Effector memory CD4-positive, alpha-beta T cell (primary cell): ENCODE results near the gene ATP5F1D.
"Not testable (repeated sequence)": the region's sequence is repeated elsewhere in the genome, so short reads cannot be mapped to it uniquely, and the experiment has no call there.

Experiments used
- DNase-seq, 3 donors: peaks; one replicate each; pipeline ENCODE4 v3.0.0-alpha.2; 2020
- H3K27ac ChIP-seq: 2 replicates; pipeline ENCODE4 v1.7.0; 2013; ENCODE audit warnings: mild to moderate bottlenecking, low read length, moderate library complexity; ENCODE audit not compliant: insufficient read depth, poor library complexity, severe bottlenecking
- H3K27me3 ChIP-seq: replicated peaks from 2 replicates; pipeline ENCODE4 v1.7.0; 2013; ENCODE audit warnings: mild to moderate bottlenecking, low read length; ENCODE audit not compliant: insufficient read depth, control insufficient read depth, poor library complexity, severe bottlenecking
- H3K36me3 ChIP-seq: 2 replicates; pipeline ENCODE4 v1.7.0; 2013; ENCODE audit warnings: mild to moderate bottlenecking, low read length, moderate library complexity; ENCODE audit not compliant: control insufficient read depth, insufficient read depth
- H3K4me1 ChIP-seq: 2 replicates; pipeline ENCODE4 v1.7.0; 2013; ENCODE audit warnings: low read length, mild to moderate bottlenecking; ENCODE audit not compliant: control insufficient read depth, insufficient read depth, poor library complexity, severe bottlenecking
- H3K4me3 ChIP-seq: 2 replicates; pipeline ENCODE4 v1.7.0; 2013; ENCODE audit warnings: low read length, low read depth, mild to moderate bottlenecking; ENCODE audit not compliant: insufficient read depth, poor library complexity, severe bottlenecking
- H3K9me3 ChIP-seq: 2 replicates; pipeline ENCODE4 v1.7.0; 2013; ENCODE audit warnings: mild to moderate bottlenecking, low read length, moderate library complexity; ENCODE audit not compliant: control insufficient read depth

The ATP5F1D gene

GRCh38 chr19:1239796-1240737 lies 1.5 kb upstream of the ATP5F1D start:
- Histone ChIP-seq H3K4me3 (no peak overlapping the region), H3K27me3 (peaks cover 6% of the 10 kb centered on the region), H3K36me3 (no peaks in the 10 kb centered on the region), H3K27ac (peak overlapping the region; percentile 37), H3K4me1 (peaks cover 39% of the 10 kb centered on the region), H3K9me3 (no peaks in the 10 kb centered on the region)
- DNase-seq, result peak; percentile 87 to 91 (median 89)

- Histone ChIP-seq H3K36me3 (no peaks in the 10 kb centered on the region), H3K9me3 (no peaks in the 10 kb centered on the region), H3K4me1 (peaks cover 43% of the 10 kb centered on the region), H3K4me3 (peak overlapping the region; percentile 44), H3K27ac (no peak overlapping the region), H3K27me3 (peaks cover 6% of the 10 kb centered on the region)
- DNase-seq, result no peak
These were observed 626 bp upstream of the ATP5F1D start for GRCh38 chr19:1240925-1241324.

- Histone ChIP-seq H3K36me3 (no peaks in the 10 kb centered on the region), H3K27ac (peak overlapping the region; percentile 11), H3K4me3 (no peak overlapping the region), H3K27me3 (no peaks in the 10 kb centered on the region), H3K9me3 (no peaks in the 10 kb centered on the region), H3K4me1 (peaks cover 45% of the 10 kb centered on the region)
- DNase-seq, result peak; percentile 73 to 78 (median 75)
These were observed 2.5 kb downstream of the ATP5F1D start for GRCh38 chr19:1243768-1244692.

- peak overlapping the region; percentile 11 for H3K27ac ChIP-seq
- DNase-seq, result no peak
- H3K4me1 ChIP-seq, result peaks cover 43% of the 10 kb centered on the region
- no peaks in the 10 kb centered on the region for H3K36me3 ChIP-seq
- H3K27me3 ChIP-seq, result no peaks in the 10 kb centered on the region
- no peaks in the 10 kb centered on the region for H3K9me3 ChIP-seq
- no peak overlapping the region for H3K4me3 ChIP-seq
These were observed 3.3 kb downstream of the ATP5F1D start for GRCh38 chr19:1244693-1245451.

- H3K27ac ChIP-seq, result no peak overlapping the region
- no peaks in the 10 kb centered on the region for H3K9me3 ChIP-seq
- peaks cover 37% of the 10 kb centered on the region for H3K4me1 ChIP-seq
- H3K4me3 ChIP-seq, result no peak overlapping the region
- no peaks in the 10 kb centered on the region for H3K36me3 ChIP-seq
- H3K27me3 ChIP-seq, result no peaks in the 10 kb centered on the region
- no peak for DNase-seq
These were observed 4.1 kb downstream of the ATP5F1D start for GRCh38 chr19:1245494-1246264.

GRCh38 chr19:1246265-1247087 lies 4.9 kb downstream of the ATP5F1D start:
- H3K9me3 ChIP-seq, H3K27ac ChIP-seq, H3K27me3 ChIP-seq, H3K4me3 ChIP-seq, DNase-seq, H3K36me3 ChIP-seq: not testable (repeated sequence)
- H3K4me1 ChIP-seq, result peaks cover 29% of the 10 kb centered on the region

- no peaks in the 10 kb centered on the region for H3K9me3 ChIP-seq
- peak overlapping the region; percentile 90 for H3K27ac ChIP-seq
- no peaks in the 10 kb centered on the region for H3K36me3 ChIP-seq
- H3K4me3 ChIP-seq, result peak overlapping the region; percentile 62
- no peak for DNase-seq
- H3K27me3 ChIP-seq, result no peaks in the 10 kb centered on the region
- H3K4me1 ChIP-seq, result peaks cover 37% of the 10 kb centered on the region
These were observed 6.2 kb downstream of the ATP5F1D start for GRCh38 chr19:1247748-1248138.

GRCh38 chr19:1248139-1248785 lies 6.7 kb downstream of the ATP5F1D start, which contains the start of gene MIDN:
MIDN (plus strand) TSS chr19:1248583; CDS start chr19:1250297, 1,714 bp downstream.
- Histone ChIP-seq H3K4me3 (peak within 1 kb of the TSS; percentile 62), H3K36me3 (no peaks in the 10 kb centered on the region), H3K27ac (peak within 1 kb of the TSS; percentile 90), H3K9me3 (no peaks in the 10 kb centered on the region), H3K27me3 (no peaks in the 10 kb centered on the region), H3K4me1 (peaks cover 41% of the 10 kb centered on the region)
- DNase-seq, result peak; percentile 69 to 74 (median 73)
